Measurements from ENCODE around the gene FBXO24. TPM values are rescaled to one million over a fixed set of nuclear protein-coding genes. Genes with fewer than 3 reads are reported as not detected.

The FBXO24 gene
- total and polyA plus RNA-seq, 9 of the 15 experiments (the other 6 are each of a cell fraction or from before 2014, with no cell fraction given): 0.17 to 0.95 (median 0.50) TPM

- TF ChIP-seq, protein P1, sequence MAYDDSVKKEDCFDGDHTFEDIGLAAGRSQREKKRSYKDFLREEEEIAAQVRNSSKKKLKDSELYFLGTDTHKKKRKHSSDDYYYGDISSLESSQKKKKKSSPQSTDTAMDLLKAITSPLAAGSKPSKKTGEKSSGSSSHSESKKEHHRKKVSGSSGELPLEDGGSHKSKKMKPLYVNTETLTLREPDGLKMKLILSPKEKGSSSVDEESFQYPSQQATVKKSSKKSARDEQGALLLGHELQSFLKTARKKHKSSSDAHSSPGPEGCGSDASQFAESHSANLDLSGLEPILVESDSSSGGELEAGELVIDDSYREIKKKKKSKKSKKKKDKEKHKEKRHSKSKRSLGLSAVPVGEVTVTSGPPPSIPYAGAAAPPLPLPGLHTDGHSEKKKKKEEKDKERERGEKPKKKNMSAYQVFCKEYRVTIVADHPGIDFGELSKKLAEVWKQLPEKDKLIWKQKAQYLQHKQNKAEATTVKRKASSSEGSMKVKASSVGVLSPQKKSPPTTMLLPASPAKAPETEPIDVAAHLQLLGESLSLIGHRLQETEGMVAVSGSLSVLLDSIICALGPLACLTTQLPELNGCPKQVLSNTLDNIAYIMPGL (CRISPR knock-in tag; IDR thresholded peaks at IDR 0.05): no peak
- TF ChIP-seq KDM1A (IDR thresholded peaks at IDR 0.05) (peak; percentile 97), NRF1 (conservative IDR thresholded peaks at IDR 0.05 in 1 of 2, IDR thresholded peaks at IDR 0.05 in 1 of 2) (no peak), E2F5 (CRISPR knock-in tag; IDR thresholded peaks at IDR 0.05) (no peak), LARP7 (IDR thresholded peaks at IDR 0.05) (no peak), SRF (CRISPR knock-in tag; IDR thresholded peaks at IDR 0.05) (no peak; a peak in 1 of 4 replicates), KLF13 (tag; IDR thresholded peaks at IDR 0.05; ENCODE audit: borderline replicate concordance, low read depth) (peak; percentile 83), STAG1 (CRISPR knock-in tag; IDR thresholded peaks at IDR 0.05; ENCODE audit: borderline replicate concordance) (peak; percentile 8; the same call in 1 of the 2 replicates), JUN (IDR thresholded peaks at IDR 0.05; ENCODE audit: borderline replicate concordance, low read depth, low read length) (no peak), JUN (CRISPR knock-in tag; IDR thresholded peaks at IDR 0.05; ENCODE audit: borderline replicate concordance) (no peak), GATAD2B (IDR thresholded peaks at IDR 0.05; ENCODE audit: borderline replicate concordance) (no peak; the same call in 1 of the 2 replicates), ZBTB8A (IDR thresholded peaks at IDR 0.05; ENCODE audit: partially characterized antibody) (no peak), CTBP1 (IDR thresholded peaks at IDR 0.05; ENCODE audit: borderline replicate concordance) (peak; percentile 92), ZNF354B (CRISPR knock-in tag; IDR thresholded peaks at IDR 0.05) (no peak), ZSCAN29 (IDR thresholded peaks at IDR 0.05) (no peak), ETS1 (conservative IDR thresholded peaks at IDR 0.05; ENCODE audit: control insufficient read depth, low read depth, low read length) (peak; percentile 63; the same call in 1 of the 2 replicates), KHSRP (IDR thresholded peaks at IDR 0.05) (no peak)
- TF ChIP-seq, protein P2, sequence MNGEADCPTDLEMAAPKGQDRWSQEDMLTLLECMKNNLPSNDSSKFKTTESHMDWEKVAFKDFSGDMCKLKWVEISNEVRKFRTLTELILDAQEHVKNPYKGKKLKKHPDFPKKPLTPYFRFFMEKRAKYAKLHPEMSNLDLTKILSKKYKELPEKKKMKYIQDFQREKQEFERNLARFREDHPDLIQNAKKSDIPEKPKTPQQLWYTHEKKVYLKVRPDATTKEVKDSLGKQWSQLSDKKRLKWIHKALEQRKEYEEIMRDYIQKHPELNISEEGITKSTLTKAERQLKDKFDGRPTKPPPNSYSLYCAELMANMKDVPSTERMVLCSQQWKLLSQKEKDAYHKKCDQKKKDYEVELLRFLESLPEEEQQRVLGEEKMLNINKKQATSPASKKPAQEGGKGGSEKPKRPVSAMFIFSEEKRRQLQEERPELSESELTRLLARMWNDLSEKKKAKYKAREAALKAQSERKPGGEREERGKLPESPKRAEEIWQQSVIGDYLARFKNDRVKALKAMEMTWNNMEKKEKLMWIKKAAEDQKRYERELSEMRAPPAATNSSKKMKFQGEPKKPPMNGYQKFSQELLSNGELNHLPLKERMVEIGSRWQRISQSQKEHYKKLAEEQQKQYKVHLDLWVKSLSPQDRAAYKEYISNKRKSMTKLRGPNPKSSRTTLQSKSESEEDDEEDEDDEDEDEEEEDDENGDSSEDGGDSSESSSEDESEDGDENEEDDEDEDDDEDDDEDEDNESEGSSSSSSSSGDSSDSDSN (IDR thresholded peaks at IDR 0.05; ENCODE audit: borderline replicate concordance in 1 of 2, low read depth in 2 of 2, low read length in 2 of 2): peak; percentile 70 to 90; a peak in 3 of 4 replicates
- TF ChIP-seq, protein P3, sequence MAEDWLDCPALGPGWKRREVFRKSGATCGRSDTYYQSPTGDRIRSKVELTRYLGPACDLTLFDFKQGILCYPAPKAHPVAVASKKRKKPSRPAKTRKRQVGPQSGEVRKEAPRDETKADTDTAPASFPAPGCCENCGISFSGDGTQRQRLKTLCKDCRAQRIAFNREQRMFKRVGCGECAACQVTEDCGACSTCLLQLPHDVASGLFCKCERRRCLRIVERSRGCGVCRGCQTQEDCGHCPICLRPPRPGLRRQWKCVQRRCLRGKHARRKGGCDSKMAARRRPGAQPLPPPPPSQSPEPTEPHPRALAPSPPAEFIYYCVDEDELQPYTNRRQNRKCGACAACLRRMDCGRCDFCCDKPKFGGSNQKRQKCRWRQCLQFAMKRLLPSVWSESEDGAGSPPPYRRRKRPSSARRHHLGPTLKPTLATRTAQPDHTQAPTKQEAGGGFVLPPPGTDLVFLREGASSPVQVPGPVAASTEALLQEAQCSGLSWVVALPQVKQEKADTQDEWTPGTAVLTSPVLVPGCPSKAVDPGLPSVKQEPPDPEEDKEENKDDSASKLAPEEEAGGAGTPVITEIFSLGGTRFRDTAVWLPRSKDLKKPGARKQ (CRISPR knock-in tag; IDR thresholded peaks at IDR 0.05): no peak
These were observed 18.2 kb downstream of the FBXO24 start (continued) for GRCh38 chr7:100604028-100604975.
